ENCODE measurements around the gene ZNF334. TPM values are rescaled to one million over a fixed set of nuclear protein-coding genes. Genes with fewer than 3 reads are reported as not detected.

ZNF334 gene
- total RNA-seq, 4 donors from 2014 or later = 0.38 to 0.76 (median 0.58) TPM

GRCh38 chr20:46494077-46494476, 19.3 kb downstream of the ZNF334 start:
- intact Hi-C loops (cut with DNase I; ENCODE audit: low total_unique reads) = no loop called here
- 74 to 76% methylated on average over 4 of the region's 4 CpGs for WGBS, 2 donors
- DNase-seq (ENCODE audit: low spot score in 2 of 2) = no peak
- H3K4me3 ChIP-seq (ENCODE audit: low read depth, poor library complexity, severe bottlenecking) = no peak overlapping the region
- TF ChIP-seq POLR2A (IDR thresholded peaks at IDR 0.05) = no peak
- TF ChIP-seq CTCF (IDR thresholded peaks at IDR 0.05) = no peak

GRCh38 chr20:46491354-46491753, 22.0 kb downstream of the ZNF334 start:
- intact Hi-C loops (cut with DNase I; ENCODE audit: low total_unique reads) = no loop called here
- WGBS, 2 donors = 90 to 92% methylated on average over 8 of the region's 8 CpGs
- no peak for TF ChIP-seq CTCF (IDR thresholded peaks at IDR 0.05)
- no peak for TF ChIP-seq POLR2A (IDR thresholded peaks at IDR 0.05)
- DNase-seq (ENCODE audit: low spot score in 2 of 2) = no peak
- H3K4me3 ChIP-seq (ENCODE audit: low read depth, poor library complexity, severe bottlenecking) = no peak overlapping the region

GRCh38 chr20:46488451-46488850, 24.9 kb downstream of the ZNF334 start:
- intact Hi-C loops (cut with DNase I; ENCODE audit: low total_unique reads) = no loop called here
- WGBS, 2 donors = 46 to 52% methylated on average over 3 of the region's 3 CpGs

GRCh38 chr20:46487628-46488027, 25.7 kb downstream of the ZNF334 start:
- WGBS, 2 donors = 66 to 81% methylated on average over 2 of the region's 2 CpGs
- no peak for DNase-seq (ENCODE audit: low spot score in 2 of 2)
- intact Hi-C loops (cut with DNase I; ENCODE audit: low total_unique reads) = no loop called here
- TF ChIP-seq POLR2A (IDR thresholded peaks at IDR 0.05) (no peak), CTCF (IDR thresholded peaks at IDR 0.05) (no peak)
- H3K4me3 ChIP-seq (ENCODE audit: low read depth, poor library complexity, severe bottlenecking) = no peak overlapping the region

More at GRCh38 chr20:46488451-46488850, 24.9 kb downstream of the ZNF334 start:
- no peak overlapping the region for H3K4me3 ChIP-seq (ENCODE audit: low read depth, poor library complexity, severe bottlenecking)
- no peak for DNase-seq (ENCODE audit: low spot score in 2 of 2)
- no peak for TF ChIP-seq POLR2A (IDR thresholded peaks at IDR 0.05)
- no peak for TF ChIP-seq CTCF (IDR thresholded peaks at IDR 0.05)

GRCh38 chr20:46485431-46485830, 27.9 kb downstream of the ZNF334 start:
- DNase-seq (ENCODE audit: low spot score in 2 of 2) = no peak
- intact Hi-C loops (cut with DNase I; ENCODE audit: low total_unique reads) = no loop called here

More at GRCh38 chr20:46485431-46485830, 27.9 kb downstream of the ZNF334 start:
- no peak overlapping the region for H3K4me3 ChIP-seq (ENCODE audit: low read depth, poor library complexity, severe bottlenecking)
- WGBS, 2 donors = 20 to 23% methylated on average over 4 of the region's 4 CpGs
- TF ChIP-seq POLR2A (IDR thresholded peaks at IDR 0.05) = no peak
- TF ChIP-seq CTCF (IDR thresholded peaks at IDR 0.05) = no peak
